ENCODE data around the gene ACSL5. TPM values are rescaled to one million over a fixed set of nuclear protein-coding genes. Genes with fewer than 3 reads are reported as not detected.

The ACSL5 gene
- total and polyA plus RNA-seq, 2 of the 8 experiments (the other 6 are each of a cell fraction or from before 2014, with no cell fraction given): not detected

- TF ChIP-seq E2F6 (IDR thresholded peaks at IDR 0.05) (no peak), EGR1 (IDR thresholded peaks at IDR 0.05; ENCODE audit: borderline replicate concordance, low read depth, low read length) (no peak), CBX5 (IDR thresholded peaks at IDR 0.05; ENCODE audit: low read depth, low read length) (no peak), BACH1 (IDR thresholded peaks at IDR 0.05; ENCODE audit: low read length) (no peak), BCL11A (IDR thresholded peaks at IDR 0.05; ENCODE audit: low read depth in 2 of 2, low read length in 2 of 2) (no peak), RNF2 (IDR thresholded peaks at IDR 0.05; ENCODE audit: borderline replicate concordance, low read depth, low read length, missing control alignments, poor library complexity, severe bottlenecking) (no peak)
Measured at GRCh38 chr10:112348759-112349158, 25.2 kb upstream of the ACSL5 start (continued).
